Testis (tissue), 2 donors: ENCODE results near the gene GPC6.

Source experiments
- POLR2A ChIP-seq: fragments of 450-650 bp; IDR thresholded peaks from one replicate; pipeline ENCODE4 v1.6.1; 2017; ENCODE audit warnings: antibody characterized with exemption, mild to moderate bottlenecking, moderate library complexity
- TF ChIP-seq, protein P1 (sequence below), 3 experiments: fragments of 450-650 bp in 2 of 3; fragments of 200-600 bp in 1 of 3; sonication (generic) in 1 of 3; IDR thresholded peaks; one replicate each; pipeline ENCODE4 v1.5.1; 2016 to 2019; ENCODE audit warnings: antibody characterized with exemption in 3 of 3, mild to moderate bottlenecking in 2 of 3, moderate library complexity in 1 of 3

DNA sequence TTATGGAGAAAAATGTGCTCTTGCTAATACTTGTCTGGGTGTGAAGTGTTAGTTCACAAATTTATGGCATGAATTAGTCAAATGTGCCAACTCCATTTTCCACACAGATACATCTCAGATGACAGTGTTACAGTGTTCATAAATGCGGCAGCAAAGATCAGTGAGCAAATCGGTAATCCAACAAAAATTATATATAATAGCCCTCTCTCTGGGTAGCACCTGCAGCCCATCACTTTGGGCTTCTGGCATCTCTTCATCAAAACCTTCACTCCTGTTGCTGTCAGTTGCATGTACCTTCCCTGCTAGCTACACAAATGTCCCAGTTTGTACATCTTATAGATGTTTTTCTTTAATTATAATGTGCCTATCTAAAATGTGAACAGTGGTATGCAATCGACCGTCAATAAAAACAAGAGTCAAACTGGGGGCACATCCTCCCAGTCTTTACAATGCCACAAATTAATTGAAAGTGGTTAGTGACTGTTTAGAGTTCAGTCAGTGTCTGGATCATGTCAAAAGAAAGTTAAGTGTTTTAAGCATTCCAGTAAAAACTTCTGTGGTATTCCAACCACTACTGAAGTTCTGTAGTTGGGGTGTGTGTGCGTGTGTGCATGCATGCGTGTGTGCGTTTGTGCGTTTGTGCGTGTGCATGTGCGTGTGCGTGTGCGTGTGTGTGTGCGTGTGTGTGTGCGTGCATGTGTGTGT lies 804.0 kb downstream of the GPC6 start:
- TF ChIP-seq, protein P1, sequence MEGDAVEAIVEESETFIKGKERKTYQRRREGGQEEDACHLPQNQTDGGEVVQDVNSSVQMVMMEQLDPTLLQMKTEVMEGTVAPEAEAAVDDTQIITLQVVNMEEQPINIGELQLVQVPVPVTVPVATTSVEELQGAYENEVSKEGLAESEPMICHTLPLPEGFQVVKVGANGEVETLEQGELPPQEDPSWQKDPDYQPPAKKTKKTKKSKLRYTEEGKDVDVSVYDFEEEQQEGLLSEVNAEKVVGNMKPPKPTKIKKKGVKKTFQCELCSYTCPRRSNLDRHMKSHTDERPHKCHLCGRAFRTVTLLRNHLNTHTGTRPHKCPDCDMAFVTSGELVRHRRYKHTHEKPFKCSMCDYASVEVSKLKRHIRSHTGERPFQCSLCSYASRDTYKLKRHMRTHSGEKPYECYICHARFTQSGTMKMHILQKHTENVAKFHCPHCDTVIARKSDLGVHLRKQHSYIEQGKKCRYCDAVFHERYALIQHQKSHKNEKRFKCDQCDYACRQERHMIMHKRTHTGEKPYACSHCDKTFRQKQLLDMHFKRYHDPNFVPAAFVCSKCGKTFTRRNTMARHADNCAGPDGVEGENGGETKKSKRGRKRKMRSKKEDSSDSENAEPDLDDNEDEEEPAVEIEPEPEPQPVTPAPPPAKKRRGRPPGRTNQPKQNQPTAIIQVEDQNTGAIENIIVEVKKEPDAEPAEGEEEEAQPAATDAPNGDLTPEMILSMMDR (IDR thresholded peaks at IDR 0.05): no peak
- TF ChIP-seq POLR2A: no peak
